Thyroid gland (tissue), 4 donors: Measurements from ENCODE around the gene FOXF1. TPM values are rescaled to one million over a fixed set of nuclear protein-coding genes. Genes with fewer than 3 reads are reported as not detected.

Experiments used
- DNase-seq, 2 donors: peaks; one replicate each; pipeline ENCODE4 v3.0.0-alpha.2; 2019
- H3K27ac ChIP-seq, 3 donors: fragments of 200-600 bp; sonication (generic); 1 replicate in 2 of 3; 2 replicates in 1 of 3; pipeline ENCODE4 v1.5.1; 2016 to 2019; ENCODE audit warnings: mild to moderate bottlenecking in 1 of 3, moderate library complexity in 1 of 3
- H3K27me3 ChIP-seq: fragments of 200-600 bp; sonication (generic); one replicate; pipeline ENCODE4 v1.5.1; 2019
- H3K36me3 ChIP-seq, 2 donors: fragments of 200-600 bp; sonication (generic); one replicate each; pipeline ENCODE4 v1.5.1; 2016 to 2019
- H3K4me1 ChIP-seq, 2 donors: fragments of 200-600 bp; sonication (generic); one replicate each; pipeline ENCODE4 v1.5.1; 2017 to 2019
- H3K4me3 ChIP-seq, 3 donors: fragments of 200-600 bp; sonication (generic); replicated peaks in 1 of 3; 1 replicate in 2 of 3; 2 replicates in 1 of 3; pipeline ENCODE4 v1.5.1; 2016; ENCODE audit warnings: mild to moderate bottlenecking in 1 of 3
- H3K9me3 ChIP-seq: fragments of 200-600 bp; sonication (generic); one replicate; pipeline ENCODE4 v1.5.1; 2017
- CTCF ChIP-seq, 6 experiments: fragments of 200-600 bp in 3 of 6; fragments of 450-650 bp in 3 of 6; sonication (generic) in 3 of 6; IDR thresholded peaks; one replicate each; pipeline ENCODE4 v1.5.1; 2016 to 2019; ENCODE audit warnings: antibody characterized with exemption in 6 of 6, mild to moderate bottlenecking in 2 of 6, inconsistent platforms in 1 of 6, moderate library complexity in 1 of 6
- POLR2A ChIP-seq, 2 donors: fragments of 450-650 bp; IDR thresholded peaks; one replicate each; pipeline ENCODE4 v1.6.1; 2017; ENCODE audit warnings: antibody characterized with exemption in 2 of 2, mild to moderate bottlenecking in 2 of 2, moderate library complexity in 1 of 2
- WGBS, 2 donors: methylation state at CpG; one replicate each; pipeline ENCODE4 v1.1.5; 2017; 5-methylcytosine and 5-hydroxymethylcytosine counted together
- intact Hi-C: fragments of 100-400 bp; cut with DNase I; formaldehyde crosslinking; loops from one replicate; pipeline ENCODE4 v1.15.1; 2023
- total RNA-seq, 4 donors: library from RNA; depleted of rRNA; stranded (reverse); fragments of >200 nt; gene quantifications; one replicate each; pipeline ENCODE4 v1.2.3, GENCODE V29; 2016

The FOXF1 gene
- total RNA-seq, 4 donors from 2014 or later, result 1.5 to 3.7 (median 2.3) TPM

GRCh38 chr16:86519007-86519648, 8.8 kb downstream of the FOXF1 start:
- Histone ChIP-seq H3K9me3 (no peaks in the 10 kb centered on the region), H3K27ac (no peak overlapping the region), H3K4me1 (peaks cover 0 to 6% of the 10 kb centered on the region in 2 donors), H3K27me3 (peaks cover 17% of the 10 kb centered on the region), H3K4me3 (no peak overlapping the region), H3K36me3 (no peaks in the 10 kb centered on the region)
- TF ChIP-seq CTCF (IDR thresholded peaks at IDR 0.05) (no peak), POLR2A (IDR thresholded peaks at IDR 0.05) (no peak)
- intact Hi-C loops, result loop anchor here (5.0 kb wide), 1 partner anchor 182 kb away; no protein-coding TSS in a partner anchor
- whole genome bisulfite sequencing, 2 donors, result 80 to 86% methylated on average over 13 to 16 of the region's 16 CpGs
- DNase-seq, result no peak

GRCh38 chr16:86519649-86520316, 9.5 kb downstream of the FOXF1 start:
- Histone ChIP-seq H3K36me3 (no peaks in the 10 kb centered on the region), H3K9me3 (no peaks in the 10 kb centered on the region), H3K4me1 (peaks cover 0 to 6% of the 10 kb centered on the region in 2 donors), H3K27me3 (peaks cover 11% of the 10 kb centered on the region), H3K27ac (no peak overlapping the region), H3K4me3 (no peak overlapping the region)
- WGBS, 2 donors, result 24 to 27% methylated on average over 30 to 31 of the region's 31 CpGs
- TF ChIP-seq CTCF (IDR thresholded peaks at IDR 0.05) (peak; percentile 50 to 93 (median 62)), POLR2A (IDR thresholded peaks at IDR 0.05) (no peak)
- intact Hi-C loops, result loop anchor here (5.0 kb wide), 2 partner anchors 182 to 447 kb away; no protein-coding TSS in a partner anchor
- DNase-seq, result peak; percentile 43 to 48

- Histone ChIP-seq H3K4me3 (no peak overlapping the region), H3K36me3 (no peaks in the 10 kb centered on the region), H3K4me1 (peaks cover 0 to 6% of the 10 kb centered on the region in 2 donors), H3K27ac (no peak overlapping the region), H3K27me3 (peaks cover 9% of the 10 kb centered on the region), H3K9me3 (no peaks in the 10 kb centered on the region)
- TF ChIP-seq POLR2A (IDR thresholded peaks at IDR 0.05), result no peak
- TF ChIP-seq CTCF (IDR thresholded peaks at IDR 0.05), result no peak
- intact Hi-C loops, result loop anchor here (5.0 kb wide), 1 partner anchor 448 kb away; no protein-coding TSS in a partner anchor
- WGBS, 2 donors, result 45 to 52% methylated on average over 30 of the region's 30 CpGs
- DNase-seq, result no peak
Observed at GRCh38 chr16:86520317-86521210, 10.2 kb downstream of the FOXF1 start.

GRCh38 chr16:86521236-86522197, 11.2 kb downstream of the FOXF1 start:
- H3K4me3 ChIP-seq, result no peak overlapping the region
- intact Hi-C loops, result loop anchor here (5.0 kb wide), 1 partner anchor 449 kb away; no protein-coding TSS in a partner anchor
- WGBS, 2 donors, result 79 to 85% methylated on average over 30 to 35 of the region's 35 CpGs
- H3K4me1 ChIP-seq, result peaks cover 0 to 6% of the 10 kb centered on the region in 2 donors
- peaks cover 9% of the 10 kb centered on the region for H3K27me3 ChIP-seq
- no peaks in the 10 kb centered on the region for H3K36me3 ChIP-seq
- no peak for TF ChIP-seq CTCF (IDR thresholded peaks at IDR 0.05)
- TF ChIP-seq POLR2A (IDR thresholded peaks at IDR 0.05), result no peak
- H3K27ac ChIP-seq, result no peak overlapping the region
- no peaks in the 10 kb centered on the region for H3K9me3 ChIP-seq
- DNase-seq, result no peak
